Measurements from ENCODE around the gene NTMT1. TPM values are rescaled to one million over a fixed set of nuclear protein-coding genes. Genes with fewer than 3 reads are reported as not detected.

NTMT1 gene
- total RNA-seq, 2 donors from 2014 or later: 27.0 to 27.8 TPM

- H3K27me3 Mint-ChIP-seq: no peaks in the 10 kb centered on the region
- H3K9me3 ChIP-seq (ENCODE audit: control insufficient read depth, low read length, poor library complexity, severe bottlenecking): no peaks in the 10 kb centered on the region
- peaks cover 26% of the 10 kb centered on the region for H3K4me1 Mint-ChIP-seq
- no peak overlapping the region for H3K27ac Mint-ChIP-seq
- no peak for ATAC-seq
- DNase-seq: no peak
- H3K36me3 Mint-ChIP-seq (ENCODE audit: low read depth): no peaks in the 10 kb centered on the region
- H3K4me3 Mint-ChIP-seq: no peak overlapping the region
These were observed 23.2 kb upstream of the NTMT1 start for GRCh38 chr9:129602598-129603415.

DNA sequence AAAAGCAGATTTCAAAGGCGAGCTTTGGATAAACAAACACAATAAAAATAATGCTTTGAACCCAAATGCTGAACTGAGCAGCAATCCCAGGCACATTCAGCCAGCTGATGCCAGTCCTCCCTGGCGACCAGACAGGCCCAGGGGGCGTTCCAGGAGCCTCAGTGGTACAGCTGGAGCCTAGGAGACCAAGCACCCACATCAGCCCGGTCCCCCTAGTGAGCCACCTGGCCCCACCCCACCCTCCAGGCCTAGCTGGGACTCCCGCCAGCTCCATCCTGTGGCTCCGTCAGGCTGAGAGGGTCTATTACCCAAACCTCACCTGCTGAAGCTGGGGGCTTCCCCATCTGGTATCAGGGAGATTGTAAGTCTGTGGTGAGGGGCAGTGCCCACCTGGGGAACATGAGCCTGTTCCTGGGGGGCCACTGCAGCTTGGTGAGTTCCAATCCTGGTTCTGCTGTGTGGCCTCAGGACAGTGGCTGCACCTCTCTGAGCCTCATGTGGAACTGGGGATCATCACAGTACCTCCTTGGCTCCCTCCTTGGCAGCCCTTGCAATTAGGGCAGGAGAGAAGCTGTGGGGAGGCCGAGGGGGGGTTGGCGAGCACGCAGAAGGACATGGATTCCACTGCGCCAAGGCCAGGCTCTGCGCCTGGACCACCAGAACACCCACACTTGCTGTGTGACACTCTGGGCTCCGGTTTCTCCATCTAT, 21.8 kb upstream of the NTMT1 start:
- H3K4me1 Mint-ChIP-seq: peaks cover 24% of the 10 kb centered on the region
- H3K27me3 Mint-ChIP-seq: no peaks in the 10 kb centered on the region
- H3K27ac Mint-ChIP-seq: no peak overlapping the region
- H3K9me3 ChIP-seq (ENCODE audit: control insufficient read depth, low read length, poor library complexity, severe bottlenecking): no peaks in the 10 kb centered on the region
- ATAC-seq (no peak), DNase-seq (no peak)
- H3K4me3 Mint-ChIP-seq: no peak overlapping the region
- H3K36me3 Mint-ChIP-seq (ENCODE audit: low read depth): no peaks in the 10 kb centered on the region

DNA sequence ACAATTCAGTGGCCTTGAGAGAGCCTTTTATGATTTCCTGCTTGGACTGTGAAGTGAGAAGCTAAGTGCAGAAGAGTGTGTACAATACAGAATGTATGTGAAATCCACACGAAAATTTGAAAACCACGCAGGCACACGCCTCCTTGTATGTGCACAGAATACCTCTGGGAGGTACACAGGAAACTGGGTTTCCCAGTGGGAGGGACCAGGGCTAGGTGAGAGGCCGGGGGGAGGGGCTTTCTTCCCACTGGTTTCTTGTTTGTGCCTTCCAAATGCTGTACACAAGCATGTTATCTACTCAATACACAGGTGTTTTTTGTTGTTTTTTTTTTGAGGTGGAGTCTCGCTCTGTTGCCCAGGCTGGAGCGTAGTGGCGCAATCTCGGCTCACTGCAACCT, 21.2 kb upstream of the NTMT1 start:
- no peaks in the 10 kb centered on the region for H3K9me3 ChIP-seq (ENCODE audit: control insufficient read depth, low read length, poor library complexity, severe bottlenecking)
- H3K36me3 Mint-ChIP-seq (ENCODE audit: low read depth): no peaks in the 10 kb centered on the region
- DNase-seq: no peak
- H3K4me1 Mint-ChIP-seq: peaks cover 27% of the 10 kb centered on the region
- no peaks in the 10 kb centered on the region for H3K27me3 Mint-ChIP-seq
- no peak overlapping the region for H3K4me3 Mint-ChIP-seq
- no peak for ATAC-seq
- no peak overlapping the region for H3K27ac Mint-ChIP-seq

DNA sequence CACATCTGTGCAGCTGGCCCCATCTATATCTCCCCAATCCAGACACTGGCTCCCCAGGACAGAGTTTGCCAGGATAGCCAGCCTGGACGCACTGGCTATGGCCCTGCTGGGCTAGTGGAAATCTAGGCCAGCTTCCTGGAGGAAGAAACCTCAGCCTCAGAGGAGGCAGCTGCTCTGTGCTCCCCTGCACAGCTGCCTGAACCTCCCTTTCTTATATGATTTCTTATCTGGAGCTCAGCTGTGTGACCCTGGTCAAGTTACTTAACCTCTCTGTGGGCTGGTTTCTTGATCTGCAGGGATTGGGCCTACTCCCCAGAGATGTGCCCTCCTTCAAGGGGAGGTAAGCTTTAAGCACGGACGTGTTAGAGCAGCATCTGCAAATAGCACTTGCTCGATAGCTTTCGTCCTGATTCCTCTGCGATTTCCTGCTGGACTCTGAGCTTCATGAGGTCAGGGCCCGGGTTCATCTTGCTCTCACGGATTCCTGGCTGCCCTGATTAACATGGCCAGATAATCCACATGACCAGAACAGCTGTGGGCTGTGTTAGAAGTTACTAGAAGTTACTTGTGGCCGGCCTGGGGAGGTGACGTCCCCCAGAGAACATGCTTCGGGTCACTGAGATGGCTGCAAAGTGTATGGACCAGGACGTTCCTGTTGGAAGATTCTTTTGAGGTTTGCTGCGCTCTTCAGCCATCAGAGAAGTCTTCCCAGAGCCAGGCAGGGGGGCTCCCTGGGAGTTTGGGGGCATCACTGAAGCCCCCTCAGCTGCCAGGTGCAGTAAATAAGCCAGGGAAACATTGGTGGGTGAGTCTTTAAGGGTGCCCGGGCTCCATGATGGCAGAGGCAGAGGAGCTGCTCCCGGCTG, 19.6 kb upstream of the NTMT1 start:
- peaks cover 32% of the 10 kb centered on the region for H3K4me1 Mint-ChIP-seq
- peak overlapping the region; percentile 94 for H3K27ac Mint-ChIP-seq
- no peak for ATAC-seq
- no peak for DNase-seq
- no peaks in the 10 kb centered on the region for H3K36me3 Mint-ChIP-seq (ENCODE audit: low read depth)
- peak overlapping the region; percentile 36 for H3K4me3 Mint-ChIP-seq
- H3K27me3 Mint-ChIP-seq: no peaks in the 10 kb centered on the region
- no peaks in the 10 kb centered on the region for H3K9me3 ChIP-seq (ENCODE audit: control insufficient read depth, low read length, poor library complexity, severe bottlenecking)

GRCh38 chr9:129607027-129607387, 19.0 kb upstream of the NTMT1 start:
- H3K4me3 Mint-ChIP-seq: no peak overlapping the region
- H3K27me3 Mint-ChIP-seq: no peaks in the 10 kb centered on the region
- DNase-seq (no peak), ATAC-seq (no peak)
- H3K9me3 ChIP-seq (ENCODE audit: control insufficient read depth, low read length, poor library complexity, severe bottlenecking): no peaks in the 10 kb centered on the region
- H3K27ac Mint-ChIP-seq: peak overlapping the region; percentile 94
- H3K36me3 Mint-ChIP-seq (ENCODE audit: low read depth): no peaks in the 10 kb centered on the region
- peaks cover 32% of the 10 kb centered on the region for H3K4me1 Mint-ChIP-seq

- no peaks in the 10 kb centered on the region for H3K27me3 Mint-ChIP-seq
- H3K4me1 Mint-ChIP-seq: peaks cover 29% of the 10 kb centered on the region
- no peak for DNase-seq
- no peaks in the 10 kb centered on the region for H3K9me3 ChIP-seq (ENCODE audit: control insufficient read depth, low read length, poor library complexity, severe bottlenecking)
- H3K4me3 Mint-ChIP-seq: peak overlapping the region; percentile 67
- H3K36me3 Mint-ChIP-seq (ENCODE audit: low read depth): no peaks in the 10 kb centered on the region
- H3K27ac Mint-ChIP-seq: peak overlapping the region; percentile 94
- ATAC-seq: no peak
These were observed 17.1 kb upstream of the NTMT1 start for GRCh38 chr9:129608561-129609481.

GRCh38 chr9:129609486-129610212, 16.3 kb upstream of the NTMT1 start:
- H3K27me3 Mint-ChIP-seq: no peaks in the 10 kb centered on the region
- no peaks in the 10 kb centered on the region for H3K9me3 ChIP-seq (ENCODE audit: control insufficient read depth, low read length, poor library complexity, severe bottlenecking)
- peak; percentile 38 to 60 (median 54) for DNase-seq
- ATAC-seq: peak; percentile 81
- peak overlapping the region; percentile 96 for H3K4me3 Mint-ChIP-seq
- H3K4me1 Mint-ChIP-seq: peaks cover 25% of the 10 kb centered on the region
- no peaks in the 10 kb centered on the region for H3K36me3 Mint-ChIP-seq (ENCODE audit: low read depth)
- peak overlapping the region; percentile 94 for H3K27ac Mint-ChIP-seq

DNA sequence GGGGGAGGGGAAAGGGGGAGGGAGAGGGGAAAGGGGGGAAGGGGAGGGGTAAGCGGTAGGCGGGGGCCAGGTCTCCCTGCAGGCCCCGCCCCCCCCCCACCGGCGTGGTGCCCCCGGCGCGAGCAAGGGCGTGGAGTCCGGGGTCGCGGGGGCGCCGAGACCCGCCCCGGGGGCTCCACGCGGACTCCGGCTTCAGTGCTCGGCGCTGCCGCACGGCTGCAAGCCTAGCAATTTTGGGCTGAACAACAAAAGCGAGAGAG, 15.8 kb upstream of the NTMT1 start:
- Mint-ChIP-seq H3K4me1 (peaks cover 23% of the 10 kb centered on the region), H3K36me3 (ENCODE audit: low read depth) (no peaks in the 10 kb centered on the region), H3K27me3 (no peaks in the 10 kb centered on the region), H3K27ac (peak overlapping the region; percentile 94), H3K4me3 (peak overlapping the region; percentile 96)
- H3K9me3 ChIP-seq (ENCODE audit: control insufficient read depth, low read length, poor library complexity, severe bottlenecking): no peaks in the 10 kb centered on the region
- DNase-seq (peak in 2 of 3 donors; percentile 17 to 28), ATAC-seq (peak; percentile 18)

DNA sequence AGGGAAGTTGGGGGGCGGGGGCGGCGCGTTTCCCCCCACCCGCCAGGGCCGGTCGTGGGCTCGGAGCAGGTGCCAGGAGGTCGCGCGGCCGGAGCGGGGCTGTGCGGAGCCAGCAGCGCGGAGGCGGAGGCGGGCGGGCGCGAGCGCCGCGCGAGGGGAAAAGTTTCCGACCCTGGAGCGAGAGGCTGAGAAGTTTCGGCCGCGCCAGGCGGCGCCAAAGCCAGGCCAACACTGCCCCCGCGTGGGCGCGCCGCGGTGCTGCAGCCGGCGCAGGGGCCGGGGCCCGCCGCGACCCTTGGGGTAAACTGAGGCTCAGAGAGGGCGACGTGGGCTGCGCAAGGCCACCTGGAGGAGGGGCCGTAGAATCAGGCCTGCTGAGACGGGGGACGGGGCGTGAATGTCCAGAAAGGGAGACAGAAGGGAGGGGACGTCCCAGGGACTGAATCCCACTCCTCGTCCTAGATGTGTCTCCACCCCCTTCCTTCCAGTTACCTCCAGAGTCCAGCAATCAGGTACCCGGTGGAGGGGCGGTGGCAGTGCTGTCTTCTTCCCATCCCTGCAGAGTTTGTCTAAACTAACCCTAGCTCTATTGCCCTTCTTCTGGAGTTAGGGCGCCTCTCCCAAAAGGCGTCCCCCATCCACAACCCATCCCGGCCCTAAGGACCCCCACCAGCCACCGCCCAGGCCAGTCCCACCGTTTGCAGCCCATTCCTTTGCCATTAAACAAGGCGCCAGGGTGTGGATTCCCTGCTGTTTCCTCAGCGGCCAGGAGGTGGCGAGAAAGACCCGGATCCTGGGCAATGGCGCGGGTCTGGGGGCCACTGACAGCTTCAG, 15.3 kb upstream of the NTMT1 start:
- peak overlapping the region; percentile 71 for H3K27ac Mint-ChIP-seq
- H3K4me3 Mint-ChIP-seq: peak overlapping the region; percentile 96
- peak; percentile 74 for ATAC-seq
- DNase-seq: peak; percentile 62 to 66 (median 62)
- H3K27me3 Mint-ChIP-seq: no peaks in the 10 kb centered on the region
- H3K4me1 Mint-ChIP-seq: peaks cover 23% of the 10 kb centered on the region
- no peaks in the 10 kb centered on the region for H3K9me3 ChIP-seq (ENCODE audit: control insufficient read depth, low read length, poor library complexity, severe bottlenecking)
- H3K36me3 Mint-ChIP-seq (ENCODE audit: low read depth): no peaks in the 10 kb centered on the region

GRCh38 chr9:129611307-129611800, 14.6 kb upstream of the NTMT1 start:
- DNase-seq (no peak), ATAC-seq (no peak)
- Mint-ChIP-seq H3K27me3 (no peaks in the 10 kb centered on the region), H3K4me1 (peaks cover 23% of the 10 kb centered on the region), H3K4me3 (peak overlapping the region; percentile 96), H3K27ac (peak overlapping the region; percentile 71), H3K36me3 (ENCODE audit: low read depth) (no peaks in the 10 kb centered on the region)
- H3K9me3 ChIP-seq (ENCODE audit: control insufficient read depth, low read length, poor library complexity, severe bottlenecking): no peaks in the 10 kb centered on the region

GRCh38 chr9:129612123-129612522, 13.8 kb upstream of the NTMT1 start:
- Mint-ChIP-seq H3K4me3 (no peak overlapping the region), H3K36me3 (ENCODE audit: low read depth) (no peaks in the 10 kb centered on the region), H3K4me1 (peaks cover 22% of the 10 kb centered on the region), H3K27ac (peak overlapping the region; percentile 71), H3K27me3 (no peaks in the 10 kb centered on the region)
- DNase-seq (no peak), ATAC-seq (no peak)
- H3K9me3 ChIP-seq (ENCODE audit: control insufficient read depth, low read length, poor library complexity, severe bottlenecking): no peaks in the 10 kb centered on the region
